ENCODE results near the gene MTA1.

Gene MTA1

DNA sequence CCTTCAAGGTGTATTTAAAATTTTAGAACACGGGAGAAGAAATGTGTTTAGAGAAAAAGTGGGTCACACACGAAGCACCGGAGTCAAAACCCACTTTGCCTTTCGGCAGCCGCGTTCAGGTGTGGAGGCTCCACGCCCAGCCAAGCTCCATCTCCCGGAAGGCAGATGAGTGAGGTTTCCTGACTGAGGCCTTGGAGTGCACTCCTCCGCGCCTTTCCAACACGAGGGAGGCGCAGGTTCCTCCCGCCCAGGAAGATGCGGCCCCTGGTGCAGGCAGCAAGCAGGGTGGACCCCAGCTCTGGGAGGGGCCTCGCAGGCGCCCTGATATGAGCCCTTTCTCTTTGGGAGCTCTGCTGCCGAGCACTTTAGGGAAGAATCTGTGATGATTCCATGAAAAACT lies 22.5 kb downstream of the MTA1 start:
- no peak for DNase-seq (ENCODE audit: low read depth in 2 of 3, low spot score in 2 of 3)

DNA sequence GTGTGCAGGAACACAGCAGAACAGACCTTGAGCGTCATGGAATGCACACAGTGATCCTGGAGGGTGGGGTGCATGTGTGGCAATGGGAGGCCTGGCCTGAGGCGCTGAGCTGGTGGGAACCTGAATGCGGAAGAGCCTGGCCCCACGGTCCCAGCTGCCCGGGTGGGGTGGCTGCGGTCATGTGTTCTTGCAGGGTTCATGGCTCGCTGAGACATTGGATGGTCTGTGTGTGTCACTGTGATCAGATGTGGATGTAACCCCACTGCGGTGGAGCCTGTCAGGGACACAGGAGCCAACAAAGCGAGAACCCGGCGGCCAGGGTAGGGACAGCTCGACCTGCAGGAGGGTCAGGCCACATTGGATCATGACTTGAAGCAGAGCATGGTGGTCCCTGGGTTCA lies 23.2 kb downstream of the MTA1 start:
- DNase-seq (ENCODE audit: low read depth in 2 of 3, low spot score in 2 of 3), result no peak

DNA sequence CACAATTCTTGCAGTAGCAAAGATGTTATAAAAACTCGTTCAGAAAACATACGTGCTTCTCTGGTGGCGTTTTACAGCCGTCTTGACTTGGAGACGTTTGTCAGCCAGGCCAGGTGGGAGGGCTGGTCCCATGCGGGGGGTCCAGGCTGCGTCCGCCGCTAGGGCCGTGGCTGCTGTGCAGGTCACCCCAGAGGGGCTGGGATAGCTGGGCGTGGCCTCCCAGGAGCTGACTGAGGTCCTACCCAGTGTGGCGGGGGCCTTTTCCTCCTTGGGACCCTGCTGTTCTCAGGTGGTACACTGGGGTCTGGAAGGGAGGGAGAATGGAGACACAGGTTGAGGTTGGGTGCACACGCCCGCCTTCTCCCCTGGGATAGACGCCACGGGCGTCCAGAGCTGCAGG lies 25.2 kb downstream of the MTA1 start:
- no peak for DNase-seq (ENCODE audit: low read depth in 2 of 3, low spot score in 2 of 3)

DNA sequence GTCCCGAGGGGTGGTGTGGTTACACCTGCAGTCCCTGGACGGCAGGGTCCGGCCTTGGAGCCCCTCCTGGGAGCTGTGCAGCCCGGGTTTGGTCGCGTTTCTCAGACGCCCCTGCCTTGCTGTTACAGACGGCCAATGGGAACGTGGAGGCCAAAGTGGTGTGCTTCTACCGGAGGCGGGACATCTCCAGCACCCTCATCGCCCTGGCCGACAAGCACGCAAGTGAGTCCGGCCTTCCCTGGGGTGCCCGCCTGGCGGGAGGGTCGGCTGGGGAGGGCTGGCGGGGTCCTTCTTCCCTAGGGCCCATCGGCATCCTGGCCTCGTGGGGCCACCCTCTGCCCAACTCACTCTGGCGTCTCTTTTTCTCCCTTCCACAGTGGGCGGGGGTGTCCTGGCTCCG lies 25.7 kb downstream of the MTA1 start:
- DNase-seq (ENCODE audit: low read depth in 2 of 3, low spot score in 2 of 3), result no peak

DNA sequence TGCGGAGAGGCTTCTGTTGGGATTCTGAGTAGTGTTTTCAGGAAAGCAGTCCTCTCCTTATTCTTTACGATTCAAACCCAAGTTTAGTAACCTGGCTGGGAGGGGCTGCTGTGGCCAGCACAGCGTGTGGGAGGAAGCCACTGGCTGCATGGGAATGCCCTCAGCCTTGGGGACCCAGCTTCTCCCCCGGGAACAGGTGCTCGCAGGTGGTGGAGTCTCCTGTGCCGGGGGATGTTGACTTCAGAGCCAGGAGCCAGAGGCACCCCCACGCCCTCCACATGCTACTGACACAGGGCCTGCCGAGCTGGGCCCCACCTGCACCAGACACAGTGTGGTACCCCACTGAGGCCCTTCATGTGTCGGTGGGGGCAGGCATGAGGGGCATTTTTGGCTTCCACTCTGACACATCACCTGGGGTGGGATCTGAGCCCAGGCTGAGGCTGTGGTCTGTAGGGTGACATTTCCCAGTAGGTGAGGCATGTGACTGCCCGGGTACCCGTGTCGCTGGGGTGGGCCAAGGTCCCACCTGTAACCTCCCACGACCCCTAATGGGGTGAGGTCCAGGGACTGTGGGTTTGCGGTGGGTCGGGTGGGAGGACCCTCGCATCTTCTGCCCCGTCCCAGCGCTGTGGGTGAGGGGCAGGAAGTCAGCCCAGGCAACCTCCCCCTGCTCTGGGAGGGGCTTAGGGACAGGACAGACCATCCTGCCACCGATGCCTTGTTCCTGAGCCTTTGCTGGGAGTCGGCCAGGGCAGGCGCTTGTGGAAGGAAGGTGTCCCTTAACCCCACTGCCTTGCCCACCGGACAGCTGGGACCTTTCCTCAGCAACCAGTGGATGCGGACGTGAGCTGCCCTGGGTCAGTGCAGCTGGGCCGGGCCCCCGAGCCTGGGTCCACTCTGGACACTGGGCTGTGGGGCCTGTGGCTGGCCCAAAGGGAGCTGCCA lies 26.5 kb downstream of the MTA1 start:
- no peak for DNase-seq (ENCODE audit: low read depth in 2 of 3, low spot score in 2 of 3)

DNA sequence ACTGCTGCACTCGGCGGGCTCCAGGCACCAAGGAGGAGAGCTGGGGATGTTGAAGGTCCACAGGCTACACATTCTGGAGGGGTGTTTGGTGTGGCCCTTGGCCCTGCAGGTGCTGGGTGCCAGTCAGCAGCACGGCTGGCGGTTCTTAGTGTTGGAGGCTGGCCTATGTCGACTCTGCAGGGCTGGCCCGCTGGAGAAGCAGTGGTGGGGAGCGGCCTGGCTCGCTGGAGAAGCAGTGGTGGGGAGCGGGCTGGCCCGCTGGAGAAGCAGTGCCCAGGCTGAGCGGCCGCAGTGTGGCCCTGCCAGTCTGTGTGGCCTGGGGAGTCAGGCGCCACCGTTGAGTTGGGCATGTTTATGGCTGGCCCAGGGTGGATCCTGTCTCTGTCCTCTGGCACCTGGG lies 27.3 kb downstream of the MTA1 start:
- no peak for DNase-seq (ENCODE audit: low read depth in 2 of 3, low spot score in 2 of 3)

DNA sequence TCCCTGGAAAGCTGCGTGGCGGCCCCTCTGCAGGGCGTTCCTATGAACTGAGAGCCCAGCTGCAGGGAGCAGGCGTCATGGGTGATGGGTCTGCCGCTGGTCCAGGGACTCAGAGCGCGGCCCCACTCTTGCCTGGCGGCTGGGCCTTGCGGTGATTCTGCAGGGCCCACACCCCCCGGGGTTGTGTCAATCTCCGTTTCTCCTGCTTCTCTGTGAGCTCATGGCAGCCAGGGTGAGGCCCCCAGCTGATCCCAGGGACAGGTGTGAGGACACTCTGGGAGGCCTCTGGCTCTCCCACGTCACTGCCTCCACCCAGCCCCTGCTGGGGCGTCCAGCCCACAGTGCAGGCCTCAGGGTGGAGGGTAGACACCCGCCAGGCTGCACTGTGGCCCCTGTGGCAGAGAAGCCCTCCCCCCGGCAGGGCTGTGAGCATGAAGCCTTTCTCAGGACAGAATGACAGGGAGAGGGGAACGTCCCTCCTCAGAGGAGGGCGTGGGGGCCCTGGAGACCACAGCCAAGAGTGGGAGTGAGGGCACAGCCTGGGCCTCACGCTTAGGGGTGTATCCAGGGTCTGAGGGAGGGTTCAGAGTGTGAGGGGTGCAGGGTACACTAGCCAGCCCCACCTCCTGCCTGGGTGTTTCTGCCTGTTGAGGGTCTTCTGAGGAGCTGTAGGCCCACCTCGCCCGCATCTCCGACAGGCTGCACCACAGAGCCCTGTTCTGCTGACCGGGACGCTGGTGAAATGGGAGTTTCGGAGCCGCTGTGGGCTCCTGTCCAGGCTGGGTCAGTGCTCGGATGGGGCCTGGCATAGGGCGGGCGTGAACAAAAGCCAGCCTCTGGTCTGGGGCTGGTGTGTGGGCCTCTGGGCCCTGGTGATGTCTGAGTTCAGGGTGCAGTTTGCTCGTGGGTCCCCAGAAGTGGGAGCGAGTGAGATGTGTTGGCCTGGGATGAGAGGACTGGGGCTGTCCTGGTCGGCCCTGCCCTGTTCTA lies 28.3 kb downstream of the MTA1 start:
- no peak for DNase-seq (ENCODE audit: low read depth in 2 of 3, low spot score in 2 of 3)

DNA sequence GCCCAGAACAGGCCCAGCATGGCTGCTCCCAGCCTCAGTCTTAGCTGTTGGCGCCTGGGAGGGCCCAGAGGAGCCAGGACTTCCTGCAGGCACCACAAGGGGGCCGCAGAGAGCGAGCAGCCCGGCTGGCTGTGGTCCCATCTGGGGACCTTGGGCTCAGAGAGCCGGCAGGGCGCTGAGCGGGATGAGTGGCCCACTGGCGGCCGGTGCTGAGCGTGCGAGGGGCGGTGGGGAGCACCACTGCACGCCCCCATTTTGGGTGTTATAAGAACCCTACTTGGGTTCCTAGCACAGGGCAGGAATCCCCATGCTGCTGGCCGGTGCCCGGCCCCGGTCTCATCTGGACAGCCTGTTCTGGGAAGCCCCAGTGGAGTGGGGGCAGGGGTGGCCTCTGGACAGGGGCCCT lies 29.1 kb downstream of the MTA1 start:
- DNase-seq (ENCODE audit: low read depth in 2 of 3, low spot score in 2 of 3), result peak; percentile 18 to 40 (median 24)

DNA sequence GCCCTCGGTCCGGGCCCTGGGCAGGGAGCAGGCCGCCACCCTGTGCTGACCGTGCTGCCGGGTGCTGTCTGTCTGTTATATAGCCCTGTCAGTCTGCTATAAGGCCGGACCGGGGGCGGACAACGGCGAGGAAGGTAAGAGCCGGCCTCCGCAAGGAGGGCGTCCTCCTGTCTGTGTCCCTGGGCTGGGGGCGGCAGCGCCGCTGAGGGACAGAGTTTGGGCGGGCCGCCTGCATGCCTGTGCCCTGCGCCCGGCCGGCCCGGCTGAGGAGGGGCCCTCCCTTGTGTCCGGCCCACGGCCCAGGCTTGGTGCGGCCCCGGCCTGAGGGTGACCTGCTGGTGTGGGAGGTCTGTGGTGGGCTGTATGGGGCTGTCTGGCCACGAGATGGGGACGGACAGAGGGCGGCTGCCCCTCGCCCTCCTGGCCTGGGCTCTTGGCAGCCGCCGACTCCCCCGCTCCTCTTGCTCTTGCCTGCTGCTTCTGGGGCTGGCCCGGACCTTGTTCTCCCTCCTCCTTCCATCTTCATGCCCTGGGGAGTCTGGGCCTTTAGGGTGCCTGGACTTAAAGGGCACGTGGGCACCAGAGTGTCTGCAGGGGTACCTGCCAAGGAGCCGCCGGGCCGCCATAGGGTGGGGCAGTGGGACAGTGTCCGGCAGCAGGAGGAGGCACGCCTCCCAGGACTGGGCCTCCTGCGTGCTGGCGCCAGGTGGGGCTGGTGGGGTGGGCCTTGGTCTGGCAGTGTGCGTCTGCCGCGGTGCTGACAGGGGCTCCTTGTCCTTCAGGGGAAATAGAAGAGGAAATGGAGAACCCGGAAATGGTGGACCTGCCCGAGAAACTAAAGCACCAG lies 29.9 kb downstream of the MTA1 start:
- DNase-seq (ENCODE audit: low read depth in 2 of 3, low spot score in 2 of 3), result no peak

DNA sequence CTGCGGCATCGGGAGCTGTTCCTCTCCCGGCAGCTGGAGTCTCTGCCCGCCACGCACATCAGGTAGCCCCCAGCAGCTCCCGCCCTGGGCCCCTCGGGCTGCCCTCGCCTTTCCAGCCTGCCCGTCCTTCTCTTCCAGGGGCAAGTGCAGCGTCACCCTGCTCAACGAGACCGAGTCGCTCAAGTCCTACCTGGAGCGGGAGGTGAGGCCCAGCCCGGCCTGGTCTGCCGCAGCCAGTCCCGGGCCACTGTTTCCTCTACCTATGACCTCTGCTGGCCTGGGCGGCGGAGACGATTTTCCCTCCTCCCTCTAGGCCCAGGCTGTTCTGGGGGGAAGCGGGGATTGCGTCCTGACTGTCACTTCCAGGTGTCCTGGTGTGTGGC lies 30.5 kb downstream of the MTA1 start:
- DNase-seq (ENCODE audit: low read depth in 2 of 3, low spot score in 2 of 3), result no peak

DNA sequence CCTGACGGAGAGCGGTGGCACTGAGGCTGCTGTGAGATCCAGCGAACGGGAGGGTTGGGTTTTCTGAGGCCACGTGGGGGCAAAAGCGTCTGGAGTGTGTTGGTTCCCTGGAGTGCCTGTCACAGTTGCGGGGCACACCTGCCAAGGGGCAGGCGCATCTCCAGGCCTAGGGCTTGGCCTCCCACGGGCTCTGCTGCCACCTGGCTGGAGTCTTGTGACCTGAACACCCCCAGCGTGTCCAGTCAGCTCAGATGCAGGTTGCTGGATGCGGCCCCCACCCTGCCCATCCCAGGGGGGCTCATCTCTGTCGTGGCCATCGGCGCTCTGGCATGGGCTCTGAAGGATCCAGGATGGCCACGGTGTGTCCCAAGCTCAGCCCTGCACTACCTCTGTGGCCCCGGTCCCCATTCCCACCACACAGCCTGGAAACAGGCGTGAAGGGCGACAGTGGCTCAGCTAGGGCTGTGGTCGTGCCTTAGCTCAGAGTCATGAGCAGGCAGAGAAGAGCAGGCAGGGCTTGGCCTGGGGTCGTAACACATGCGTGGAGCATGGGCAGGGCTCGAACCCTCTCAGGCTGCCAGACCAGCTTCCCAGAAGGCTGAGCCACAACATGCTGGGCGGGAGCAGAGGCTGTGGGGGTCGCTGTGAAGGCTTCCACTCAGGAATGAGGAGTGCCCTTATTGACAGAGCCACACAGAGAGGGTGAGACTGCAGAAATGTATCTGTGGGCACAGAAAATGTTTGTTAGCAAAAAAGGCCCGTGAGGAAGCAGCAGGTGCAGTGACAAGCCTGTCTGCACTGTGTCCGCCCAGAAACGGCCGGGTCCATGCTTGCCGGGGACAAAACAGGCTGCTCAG lies 31.5 kb downstream of the MTA1 start:
- no peak for DNase-seq (ENCODE audit: low read depth in 2 of 3, low spot score in 2 of 3)

DNA sequence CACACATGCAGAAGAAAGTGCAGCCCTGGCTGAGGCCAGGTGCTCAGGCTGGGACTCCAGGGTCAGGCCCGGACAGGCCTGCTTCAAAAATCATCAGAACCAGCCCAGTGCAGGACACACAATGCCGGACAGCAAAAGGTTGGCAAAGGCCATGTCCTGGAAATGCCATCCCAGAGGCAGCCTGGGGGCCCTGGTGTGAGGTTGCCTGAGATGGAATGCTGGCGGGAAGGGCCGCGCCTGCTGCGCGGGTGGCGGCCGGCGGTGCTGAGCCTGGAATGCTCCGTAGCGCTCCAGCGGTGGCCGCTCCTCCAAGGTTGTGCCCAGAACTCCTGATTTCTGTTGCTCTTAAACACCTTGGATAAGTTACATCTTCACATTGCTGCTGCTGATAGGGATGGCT lies 33.3 kb downstream of the MTA1 start:
- DNase-seq (ENCODE audit: low read depth in 2 of 3, low spot score in 2 of 3), result no peak

DNA sequence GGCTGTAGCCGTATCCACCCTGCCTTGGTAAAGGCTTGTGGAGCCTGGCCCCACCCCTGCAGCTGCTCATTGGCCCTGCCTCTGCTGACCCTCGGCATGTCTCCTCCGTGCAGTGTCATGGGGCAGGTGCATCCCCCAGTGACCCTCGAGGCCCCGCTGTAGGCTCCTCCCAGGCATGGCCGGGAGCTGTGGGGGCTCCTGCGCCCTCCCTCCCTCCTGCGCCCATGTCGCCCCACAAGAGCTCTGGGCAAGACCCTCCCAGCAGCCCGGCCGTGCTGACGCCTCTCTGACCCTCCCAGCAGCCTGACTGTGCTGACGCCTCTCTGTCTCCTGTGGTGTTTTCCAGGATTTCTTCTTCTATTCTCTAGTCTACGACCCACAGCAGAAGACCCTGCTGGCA lies 34.2 kb downstream of the MTA1 start:
- DNase-seq (ENCODE audit: low read depth in 2 of 3, low spot score in 2 of 3), result no peak

DNA sequence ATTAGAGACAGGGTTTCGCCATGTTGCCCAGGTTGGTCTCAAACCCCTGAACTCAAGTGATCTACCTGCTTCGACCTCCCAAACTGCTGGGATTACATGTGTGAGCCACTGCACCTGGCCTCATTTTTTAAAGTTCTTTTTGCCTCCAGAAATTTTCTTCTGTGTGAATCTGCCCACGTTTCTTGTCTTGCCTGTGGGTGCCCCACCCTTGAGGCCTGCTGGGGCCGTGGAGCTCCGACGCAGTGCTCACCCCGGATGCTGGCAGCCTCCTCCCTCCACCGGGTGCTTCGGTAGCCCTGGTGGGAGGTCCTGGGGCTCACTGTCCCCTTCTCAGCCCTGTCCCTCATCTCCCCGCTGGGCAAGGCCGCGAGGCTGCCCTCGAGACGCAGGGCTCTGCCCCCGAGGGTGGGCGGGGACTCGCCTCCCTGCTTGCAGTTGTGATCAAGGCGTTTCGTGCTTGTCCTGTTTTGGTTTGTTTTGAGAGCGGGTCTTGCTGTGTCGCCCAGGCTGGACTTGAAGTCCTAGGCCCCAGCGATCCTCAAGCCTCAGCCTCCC lies 35.5 kb downstream of the MTA1 start:
- DNase-seq (ENCODE audit: low read depth in 2 of 3, low spot score in 2 of 3), result no peak

DNA sequence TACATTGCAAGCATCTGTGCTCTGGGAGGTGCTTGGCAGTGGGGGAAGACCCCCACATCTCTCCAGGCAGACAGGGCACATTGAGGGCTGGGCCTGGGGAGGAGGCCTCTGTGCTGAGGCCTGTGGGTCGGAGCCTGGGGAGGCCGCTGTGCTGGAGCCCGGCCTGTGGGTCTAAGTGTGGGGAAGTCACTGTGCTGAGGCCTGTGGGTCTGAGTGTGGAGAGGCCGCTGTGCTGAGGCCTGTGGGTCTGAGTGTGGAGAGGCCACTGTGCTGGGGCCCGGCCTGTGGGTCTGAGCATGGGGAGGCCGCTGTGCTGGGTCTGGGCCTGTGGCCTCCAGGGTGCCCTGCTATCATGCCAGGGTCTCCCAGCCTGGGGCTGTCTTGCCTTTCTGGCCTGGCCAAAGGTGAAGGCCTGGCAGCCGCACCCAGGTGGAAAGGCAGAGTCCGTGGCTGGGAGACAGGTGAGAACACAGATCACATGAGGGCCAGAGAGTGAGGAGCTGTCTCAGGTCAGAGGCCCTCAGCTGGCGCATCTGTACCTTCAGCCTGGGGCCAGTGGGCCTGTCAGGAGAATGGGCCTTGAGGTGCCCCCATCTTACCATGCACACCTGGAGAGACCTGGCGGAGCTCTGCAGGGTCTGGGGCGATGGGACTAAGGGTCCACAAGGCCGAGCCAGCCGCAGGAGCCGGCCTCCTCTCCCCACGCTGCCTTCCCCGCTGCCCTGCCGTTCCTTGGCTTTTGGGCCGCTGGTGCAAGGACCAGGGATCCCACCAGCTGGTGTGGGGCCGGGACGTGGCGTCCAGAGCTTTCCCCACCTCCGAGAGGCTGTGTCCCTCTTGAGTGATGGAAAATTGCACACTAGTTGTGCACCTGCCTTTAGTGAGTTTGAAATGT lies 36.4 kb downstream of the MTA1 start:
- DNase-seq (ENCODE audit: low read depth in 2 of 3, low spot score in 2 of 3), result no peak

DNA sequence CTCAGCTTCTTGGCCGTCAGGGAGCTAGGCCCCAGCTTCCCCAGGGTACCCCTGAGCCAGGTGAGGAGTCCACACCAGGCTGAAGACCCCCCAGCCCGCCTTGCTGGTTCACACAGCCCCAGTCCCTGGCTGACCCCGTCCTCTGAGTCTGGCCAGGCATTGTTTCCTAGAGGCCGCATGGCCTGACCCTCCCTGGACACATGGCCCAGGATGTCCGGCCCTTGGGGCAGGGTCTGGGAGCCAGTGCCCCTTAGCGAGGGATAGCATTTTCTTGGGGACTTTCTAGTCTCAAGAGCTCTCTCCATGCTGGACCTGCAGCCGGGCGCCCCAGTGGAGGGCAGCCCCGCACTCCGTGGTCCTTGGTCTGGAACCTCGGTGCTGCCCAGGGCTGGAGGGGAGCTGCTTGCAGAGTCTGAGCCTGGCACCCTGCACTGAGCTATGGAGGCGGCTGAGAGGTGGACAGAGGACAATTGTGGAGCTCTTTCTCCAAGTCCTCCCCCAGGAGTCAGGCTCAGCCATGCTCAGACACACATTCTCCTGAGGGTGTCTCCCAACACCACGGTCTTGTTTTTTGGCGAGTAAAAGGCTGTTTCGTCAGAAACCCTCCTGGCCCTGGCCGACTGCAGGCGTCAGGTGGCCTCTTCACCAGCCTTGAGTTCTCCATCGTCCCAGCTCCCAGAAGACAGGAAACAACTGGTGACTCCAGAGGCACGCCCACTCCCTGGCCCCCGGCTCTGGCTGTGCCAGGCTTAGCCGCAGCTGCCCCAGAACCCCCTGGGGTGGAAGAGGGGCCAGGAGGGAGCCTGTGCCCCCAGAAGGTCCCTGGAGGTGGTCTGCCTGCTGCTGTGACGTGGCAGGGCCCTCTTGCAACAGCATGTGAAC lies 37.4 kb downstream of the MTA1 start:
- no peak for DNase-seq (ENCODE audit: low read depth in 2 of 3, low spot score in 2 of 3)

DNA sequence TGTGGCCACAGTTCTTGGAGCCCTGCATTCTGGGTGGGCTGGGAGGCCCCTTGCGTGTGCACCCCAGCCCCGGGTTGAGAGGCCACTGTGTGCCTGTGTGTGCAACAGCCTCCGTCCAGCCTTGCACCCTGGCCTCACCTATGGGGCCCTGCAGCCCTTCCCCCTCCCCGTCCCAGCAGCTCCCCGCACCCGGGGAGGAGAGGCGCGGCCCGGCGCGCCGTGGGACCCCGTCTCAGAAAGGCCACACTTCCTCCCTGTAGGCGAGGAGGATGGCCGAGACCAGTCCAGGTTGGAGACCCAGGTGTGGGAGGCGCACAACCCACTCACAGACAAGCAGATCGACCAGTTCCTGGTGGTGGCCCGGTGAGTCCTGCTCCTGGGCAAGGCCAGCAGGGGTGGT lies 38.4 kb downstream of the MTA1 start:
- no peak for DNase-seq (ENCODE audit: low read depth in 2 of 3, low spot score in 2 of 3)

DNA sequence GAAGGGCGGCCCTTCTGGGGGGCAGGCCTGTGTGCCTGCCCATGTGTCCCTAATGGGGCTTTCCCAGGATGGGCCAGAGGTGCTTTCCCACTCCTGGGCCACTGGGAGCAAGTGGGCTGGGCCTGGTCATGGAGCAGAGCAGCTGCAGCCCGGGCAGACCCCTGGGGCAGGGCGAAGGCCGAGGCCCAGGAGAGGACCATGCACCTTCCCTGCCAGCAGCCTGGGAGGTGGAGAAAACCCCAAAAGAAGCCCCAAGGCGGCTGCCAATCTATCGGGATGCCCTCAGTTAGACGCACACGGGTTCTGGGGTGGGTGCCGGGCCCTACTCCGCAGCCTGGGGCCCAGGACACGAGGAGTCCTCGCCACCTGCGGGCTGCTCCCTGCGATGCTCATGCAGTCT lies 38.9 kb downstream of the MTA1 start:
- no peak for DNase-seq (ENCODE audit: low read depth in 2 of 3, low spot score in 2 of 3)
